GM18498 (cell line): Measurements from ENCODE around the gene RXRG.
A peak's percentile ranks its signal among the peaks of the same experiment; 100 is the strongest.

Experiments
- ATAC-seq: cut with Tn5 transposase; IDR thresholded peaks from one replicate; pipeline ENCODE4 v1.9.1; 2021; ENCODE audit warnings: mild to moderate bottlenecking, moderate library complexity; ENCODE audit not compliant: unreplicated experiment

Gene RXRG

DNA sequence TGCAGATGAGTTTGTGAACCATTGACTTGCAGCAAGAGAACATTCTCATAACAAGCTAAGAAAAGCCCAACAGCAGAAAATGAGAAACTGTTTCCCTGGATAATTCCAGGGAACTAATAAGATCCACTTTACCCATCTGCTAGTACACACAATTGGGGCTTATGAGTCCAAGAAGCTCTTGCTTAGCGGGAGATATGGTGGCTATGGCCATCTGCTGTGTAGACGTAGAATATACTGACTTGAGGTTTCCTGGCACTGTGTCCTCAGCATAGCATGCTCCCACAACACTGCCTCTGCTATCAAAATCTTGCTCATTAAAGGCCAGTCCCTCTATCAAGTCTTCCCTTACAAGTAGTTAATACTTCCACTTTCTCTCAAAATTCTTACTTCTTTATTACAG is 6.8 kb upstream of the RXRG start:
- no peak for ATAC-seq

DNA sequence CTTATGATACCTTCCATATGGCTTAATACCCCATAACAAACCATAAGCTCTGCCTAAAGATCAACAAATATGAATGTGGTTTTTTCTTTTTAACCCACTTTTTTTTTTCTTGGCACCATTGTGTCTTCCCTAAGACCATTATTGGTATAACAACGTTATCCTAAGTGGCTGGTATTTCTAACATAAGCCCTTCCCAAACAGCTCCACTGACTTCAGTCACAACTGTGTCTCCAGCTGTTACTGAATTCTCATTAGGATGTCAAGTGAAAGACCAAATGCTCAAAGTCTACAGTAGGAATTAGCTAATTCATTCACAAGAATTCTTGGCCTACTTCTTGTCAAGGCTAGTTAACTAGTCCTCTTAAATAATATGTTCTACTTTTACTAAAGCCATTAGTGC is 4.2 kb upstream of the RXRG start:
- ATAC-seq, result no peak

DNA sequence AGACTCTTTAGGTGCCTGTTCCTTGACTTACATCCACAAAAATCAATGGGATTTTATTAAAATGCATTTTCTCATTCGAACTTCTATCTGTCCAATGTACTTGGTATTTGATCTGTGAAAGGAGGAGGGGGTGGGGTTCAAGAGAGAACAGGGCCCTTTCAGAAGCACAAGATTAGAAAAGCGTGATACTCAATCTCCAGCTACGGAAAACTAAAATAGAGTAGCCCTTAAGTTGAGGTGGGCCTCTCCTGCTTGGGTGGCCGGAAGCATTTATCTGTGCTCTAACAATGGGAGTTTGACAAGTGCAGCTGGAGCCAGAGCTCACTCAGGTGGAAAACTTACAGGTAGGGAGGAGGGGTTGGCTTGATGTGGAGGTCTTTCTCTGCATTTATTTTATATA is 462 bp upstream of the RXRG start:
- no peak for ATAC-seq

DNA sequence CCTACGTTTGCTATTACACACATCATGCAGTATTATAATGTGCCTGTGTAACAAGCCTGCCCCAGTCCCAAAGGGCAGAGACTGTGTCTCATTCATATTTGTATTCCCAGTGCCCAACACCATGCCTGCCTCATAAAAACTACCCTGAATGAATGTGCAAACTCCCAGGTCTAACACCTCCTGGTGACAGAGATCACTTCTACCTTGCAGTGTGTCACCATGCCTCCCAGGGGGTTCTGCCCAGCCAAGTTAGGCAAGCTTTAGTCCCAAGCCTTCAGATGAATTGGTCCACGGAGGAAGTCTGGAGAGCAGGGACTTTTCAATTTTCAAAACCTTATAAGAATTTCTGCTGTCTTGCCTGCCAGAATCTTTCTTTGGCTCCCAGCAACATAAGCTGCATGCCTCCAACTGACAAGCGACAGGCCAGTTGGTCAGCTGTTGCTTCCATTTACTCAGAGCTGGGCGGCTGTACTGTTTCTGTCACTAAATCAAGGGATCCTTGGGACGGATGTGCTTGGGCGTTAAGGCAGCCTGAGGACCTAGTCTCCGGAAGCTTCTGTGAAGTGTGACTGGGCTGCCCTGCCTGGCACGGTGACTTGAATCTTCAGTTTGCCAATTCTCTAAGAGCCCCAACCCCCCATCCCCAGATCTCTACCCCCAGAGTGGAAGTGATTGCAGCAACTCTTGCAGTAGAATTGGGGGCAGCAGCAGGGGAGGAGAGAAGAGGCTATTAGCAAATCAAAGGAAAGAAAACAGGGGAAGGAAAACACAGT is 1.2 kb downstream of the RXRG start:
- ATAC-seq, result no peak

DNA sequence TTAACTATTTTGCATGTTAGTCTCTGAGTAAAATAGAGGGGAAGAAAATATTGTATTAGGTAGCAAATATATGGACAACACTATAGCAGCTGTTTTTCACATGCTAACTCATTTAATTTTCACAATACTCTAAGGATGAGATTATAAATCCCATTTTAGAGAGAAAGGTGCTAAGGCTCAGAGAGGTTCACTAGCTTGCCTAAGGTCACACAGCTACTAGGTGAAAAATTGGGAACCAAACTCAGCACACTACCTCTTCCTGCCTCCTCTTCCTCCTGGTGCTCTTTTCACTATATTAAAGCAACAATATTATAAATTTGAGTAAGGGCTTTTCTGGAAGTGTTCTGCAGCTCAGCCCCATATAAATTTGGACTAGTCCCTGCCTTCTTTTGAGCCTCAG is 2.3 kb downstream of the RXRG start:
- no peak for ATAC-seq

DNA sequence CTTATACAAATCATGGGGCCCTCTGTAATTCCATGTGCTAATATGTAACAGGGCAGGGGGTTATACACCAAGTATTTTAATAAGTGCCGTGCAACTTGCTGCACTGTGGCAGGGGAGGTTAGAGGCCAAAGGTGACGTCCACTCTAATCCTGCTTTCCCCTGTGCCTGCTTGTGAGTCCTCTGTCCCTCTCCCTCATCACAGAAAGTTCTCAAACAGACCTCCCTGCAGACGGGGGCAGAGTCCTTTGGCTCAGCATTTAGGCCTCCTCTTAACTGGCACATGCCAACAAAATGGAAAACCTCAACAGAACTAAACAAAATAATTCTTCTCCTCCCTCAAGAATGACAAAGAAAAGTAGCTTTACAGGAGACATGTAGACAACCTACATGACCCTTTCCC is 2.9 kb downstream of the RXRG start:
- no peak for ATAC-seq

DNA sequence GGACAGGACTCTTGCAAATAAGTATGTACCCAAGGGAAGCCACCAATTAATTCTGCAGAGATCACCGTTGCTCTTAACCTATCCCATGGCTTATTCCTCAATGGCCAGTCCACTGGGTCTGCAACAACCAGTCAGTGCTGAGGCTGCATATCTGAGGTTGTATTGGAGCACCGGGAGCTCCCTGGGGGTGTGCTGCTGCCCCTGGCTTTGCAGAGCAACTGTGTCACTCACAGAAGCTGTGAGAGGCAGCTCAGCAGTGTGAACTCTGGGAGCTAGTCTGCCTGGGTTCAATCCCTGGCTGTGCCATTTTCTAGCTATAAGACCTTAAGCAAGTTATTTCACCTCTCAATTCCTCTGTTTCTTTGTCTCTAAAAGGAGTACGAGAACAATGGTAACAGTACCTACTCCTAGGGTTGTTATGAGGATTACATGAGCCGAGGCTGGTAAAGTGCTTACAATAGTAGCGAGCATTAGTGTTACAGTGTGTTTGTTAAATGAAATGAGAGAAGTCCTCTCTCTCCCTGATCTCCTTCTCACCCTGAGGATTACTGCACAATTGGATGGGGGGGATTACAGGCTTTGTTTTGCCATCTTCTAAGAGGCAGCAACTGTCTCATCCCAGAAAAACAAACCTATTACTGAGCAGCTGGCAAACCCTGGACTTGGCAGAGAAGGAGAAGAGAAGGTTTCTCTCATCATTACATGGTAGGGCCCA is 3.6 kb downstream of the RXRG start:
- ATAC-seq, result no peak

DNA sequence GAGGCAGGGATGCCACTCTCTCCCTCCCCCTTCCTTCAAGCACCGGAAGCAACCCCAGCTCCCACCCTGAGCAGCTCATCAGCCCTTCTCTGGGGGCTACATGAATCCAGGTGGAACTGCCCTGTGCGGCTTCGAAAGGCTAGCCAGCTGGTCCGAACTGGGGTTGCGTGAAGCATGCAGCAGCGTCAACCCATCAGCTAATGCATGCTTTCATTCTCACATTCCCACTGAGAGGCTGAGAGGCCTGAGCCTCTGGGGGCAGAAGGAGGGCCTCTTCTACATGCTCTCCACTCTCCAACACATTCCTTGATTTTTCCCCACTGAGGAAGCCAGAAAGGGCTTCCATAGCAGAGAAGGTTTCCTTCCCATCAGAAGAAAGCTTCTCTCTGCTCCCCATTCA is 5.6 kb downstream of the RXRG start:
- no peak for ATAC-seq

DNA sequence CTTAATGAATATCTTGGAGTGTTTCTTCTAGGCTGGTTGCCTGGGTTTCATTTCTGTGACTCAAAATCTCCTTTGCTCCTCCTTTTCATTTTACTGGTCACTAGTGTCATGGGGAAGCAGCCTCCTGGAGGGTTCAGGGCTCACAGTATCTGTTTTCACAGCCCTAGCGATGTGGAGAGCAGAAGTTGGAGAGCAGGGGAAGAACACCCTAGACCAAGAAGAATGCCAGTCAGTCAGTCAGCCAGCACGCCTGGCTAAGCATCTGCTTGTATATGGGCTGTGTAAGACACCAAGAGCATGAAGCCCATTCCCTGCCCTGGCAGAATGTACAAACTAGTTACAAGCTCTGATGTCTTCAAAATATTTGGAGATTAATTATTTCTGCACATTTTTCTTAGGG is 7.9 kb downstream of the RXRG start:
- no peak for ATAC-seq

DNA sequence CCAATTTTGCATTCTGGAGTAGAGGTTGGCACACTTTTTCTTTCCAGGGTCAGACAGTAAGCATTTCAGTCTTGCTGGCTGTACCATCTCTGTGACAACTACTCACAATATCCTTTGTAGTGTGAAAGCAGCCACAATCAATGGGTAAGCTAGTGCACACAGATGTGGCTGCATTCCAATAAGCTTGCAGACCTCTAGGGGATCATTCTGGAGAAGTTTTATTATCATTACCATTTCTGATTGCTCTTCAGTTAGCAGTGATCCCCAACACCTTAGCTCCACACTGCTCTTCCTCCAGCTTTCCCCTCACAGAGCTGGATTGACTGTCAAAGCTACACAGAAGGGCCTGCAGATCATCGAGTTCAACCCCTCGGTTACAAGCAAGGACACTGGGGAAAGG is 9.1 kb downstream of the RXRG start:
- no peak for ATAC-seq

DNA sequence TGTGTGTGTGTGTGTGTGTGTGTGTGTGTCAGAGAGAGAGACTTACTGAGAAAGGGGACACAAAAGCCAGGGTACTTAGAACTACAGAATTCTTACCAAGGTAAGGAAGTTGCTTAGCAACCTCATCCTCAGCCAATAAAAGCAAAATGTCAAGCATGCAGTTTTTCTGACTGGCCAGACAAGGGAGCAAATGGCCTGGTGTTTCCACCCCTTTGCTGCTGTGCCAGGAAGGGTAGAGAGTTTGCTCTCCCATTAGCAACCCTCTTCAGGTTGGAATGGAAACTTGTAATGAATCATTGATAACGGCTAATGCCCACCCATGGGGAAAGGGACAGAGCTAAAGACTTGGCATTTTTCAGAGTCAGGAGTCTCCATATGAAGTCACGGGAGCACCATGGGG is 10.6 kb downstream of the RXRG start:
- no peak for ATAC-seq

DNA sequence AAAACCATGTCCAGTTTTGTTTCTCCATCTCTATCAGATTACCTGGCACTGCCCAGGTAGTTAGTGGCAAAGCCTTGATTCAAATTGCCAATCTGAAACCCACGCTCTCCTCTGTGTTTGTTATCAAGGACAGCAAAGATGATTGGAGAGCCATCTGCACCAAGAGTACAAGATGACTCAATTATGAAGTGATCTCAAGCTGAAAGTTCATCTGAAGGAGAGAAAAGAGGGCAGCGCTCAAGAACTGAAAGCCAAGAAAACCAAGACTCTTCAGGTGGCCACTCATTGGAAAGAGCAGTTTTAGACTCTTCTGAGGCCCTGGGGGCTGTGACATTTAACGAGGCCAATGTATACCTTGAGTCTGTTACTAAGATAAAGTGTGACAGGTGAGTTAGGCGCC is 13.8 kb downstream of the RXRG start:
- ATAC-seq, result peak; percentile 86

DNA sequence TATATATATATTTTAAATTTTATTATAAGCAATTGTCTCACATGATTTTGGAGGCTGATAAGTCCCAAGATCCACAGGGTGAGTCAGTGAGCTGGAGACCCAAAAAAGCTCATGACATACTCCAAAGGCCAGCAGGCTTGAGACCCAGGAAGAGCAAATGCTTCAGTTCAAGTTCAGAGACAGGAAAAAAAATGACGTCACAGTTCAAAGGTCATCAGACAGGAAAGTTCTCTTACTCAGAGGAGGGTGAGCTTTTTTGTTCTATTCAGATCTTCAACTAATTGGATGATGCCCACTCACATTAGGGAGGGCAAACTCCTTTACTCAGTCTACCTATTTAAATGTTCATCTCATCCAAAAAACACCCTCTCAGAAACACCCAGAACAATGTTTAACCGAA is 18.2 kb downstream of the RXRG start:
- ATAC-seq, result no peak

DNA sequence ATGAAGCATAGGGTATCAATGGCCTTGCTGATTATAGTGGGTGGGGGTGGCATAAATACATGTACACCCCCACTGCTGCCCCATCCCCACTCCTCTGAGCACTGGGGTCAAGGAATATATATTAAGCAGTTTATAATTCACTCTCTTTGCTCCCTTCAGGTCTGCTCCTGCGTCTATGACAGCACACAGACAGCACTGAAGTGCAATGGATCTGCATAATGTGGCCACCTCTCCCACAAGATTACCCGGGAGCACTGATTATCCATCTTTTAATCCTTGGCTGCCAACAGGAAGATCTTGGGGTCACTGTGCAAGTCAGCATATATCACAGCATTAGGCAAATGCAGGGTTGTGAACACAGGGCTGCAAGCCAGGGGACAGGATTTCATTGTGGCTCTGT is 19.3 kb downstream of the RXRG start:
- ATAC-seq, result no peak

DNA sequence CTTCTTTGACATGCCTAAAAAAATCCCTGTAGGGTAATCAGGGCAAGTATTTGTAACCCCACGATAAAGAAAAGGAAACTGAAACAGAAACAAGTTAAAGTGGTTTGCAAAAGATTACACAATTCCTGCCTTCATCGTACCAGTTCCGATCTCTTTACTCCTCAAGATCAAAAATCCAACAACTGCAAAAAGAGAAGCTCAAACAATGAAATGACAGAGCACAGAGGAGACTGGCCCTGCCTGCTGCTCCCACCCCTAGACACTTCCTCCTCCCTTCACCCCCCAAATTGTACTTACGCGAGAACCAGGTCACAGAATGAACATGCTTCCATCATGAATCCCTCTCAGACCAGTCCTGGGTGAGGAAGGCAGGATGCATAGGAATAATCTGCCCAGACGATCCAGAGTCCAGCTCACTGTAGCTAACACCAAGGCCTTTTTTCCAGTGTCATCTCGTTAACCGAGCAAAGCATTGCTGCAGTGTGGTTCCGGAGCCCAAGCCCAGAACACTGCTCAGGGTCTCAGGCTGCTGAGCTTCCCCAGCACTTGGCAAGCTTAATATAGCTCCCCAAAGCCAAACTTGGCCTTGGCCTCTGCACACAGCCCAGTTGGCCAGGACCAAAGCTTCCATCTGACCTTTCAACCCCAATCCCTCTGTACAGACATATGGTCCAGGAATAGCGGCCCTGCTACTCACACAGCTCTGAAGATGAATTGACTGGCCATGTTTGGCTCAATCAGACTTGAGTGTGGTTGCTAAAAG is 20.3 kb downstream of the RXRG start:
- ATAC-seq, result no peak

DNA sequence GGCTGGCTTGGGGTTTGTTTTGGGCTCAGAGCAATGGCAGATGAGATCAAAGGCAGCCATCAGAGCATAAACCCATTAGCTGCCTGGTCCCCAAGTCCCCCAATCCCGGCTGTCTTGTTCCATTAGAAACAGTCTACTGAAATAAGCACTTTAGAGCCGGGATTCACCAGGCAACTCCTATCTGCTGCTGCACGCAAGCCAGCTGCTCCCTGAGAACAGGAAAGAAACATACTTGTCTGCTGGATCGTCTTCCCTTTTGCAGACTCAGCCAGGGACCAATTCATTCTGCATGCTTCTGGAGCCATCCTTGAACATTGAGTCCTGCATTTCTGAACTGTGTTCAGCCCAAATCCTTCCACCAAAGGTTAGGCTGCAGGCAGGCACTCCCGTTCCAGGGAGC is 21.8 kb downstream of the RXRG start:
- ATAC-seq, result no peak

DNA sequence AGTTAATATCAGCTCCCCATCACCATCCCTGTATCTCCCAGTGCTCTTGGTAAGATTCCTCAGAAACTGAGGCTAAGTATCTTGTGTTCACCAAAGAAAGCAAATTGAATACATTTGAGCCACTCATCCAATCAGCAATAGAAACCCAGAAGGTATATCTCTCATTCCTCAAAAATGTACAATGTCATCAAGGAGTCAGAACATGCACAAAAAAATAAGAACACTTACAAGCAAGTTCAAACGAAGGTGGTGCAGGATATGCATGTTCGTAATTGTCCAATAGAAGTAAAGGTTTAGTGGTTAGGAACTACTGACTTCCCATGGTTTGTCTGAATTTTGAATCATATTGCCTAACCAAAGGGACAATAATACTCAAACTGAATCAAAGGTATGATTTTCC is 24.3 kb downstream of the RXRG start:
- no peak for ATAC-seq

DNA sequence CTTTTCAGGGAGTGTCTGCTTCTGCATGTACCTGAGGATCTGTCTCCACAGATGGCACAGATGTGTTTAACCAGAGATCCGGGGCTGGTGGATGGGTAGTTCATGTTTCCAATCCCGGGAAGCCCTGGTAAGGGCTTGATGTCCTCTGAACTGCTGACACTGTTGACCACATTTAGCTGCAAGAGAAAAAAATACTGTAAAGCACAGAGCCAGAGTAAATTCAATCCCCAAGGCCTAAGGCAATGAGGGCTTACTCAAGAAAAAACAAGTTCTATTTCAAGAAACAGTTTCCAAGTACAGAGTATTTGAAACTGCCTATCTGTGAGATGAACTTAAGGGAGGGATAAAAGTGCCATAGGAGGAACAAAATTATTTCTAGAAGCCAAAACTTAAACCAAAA is 25.1 kb downstream of the RXRG start:
- ATAC-seq, result no peak

DNA sequence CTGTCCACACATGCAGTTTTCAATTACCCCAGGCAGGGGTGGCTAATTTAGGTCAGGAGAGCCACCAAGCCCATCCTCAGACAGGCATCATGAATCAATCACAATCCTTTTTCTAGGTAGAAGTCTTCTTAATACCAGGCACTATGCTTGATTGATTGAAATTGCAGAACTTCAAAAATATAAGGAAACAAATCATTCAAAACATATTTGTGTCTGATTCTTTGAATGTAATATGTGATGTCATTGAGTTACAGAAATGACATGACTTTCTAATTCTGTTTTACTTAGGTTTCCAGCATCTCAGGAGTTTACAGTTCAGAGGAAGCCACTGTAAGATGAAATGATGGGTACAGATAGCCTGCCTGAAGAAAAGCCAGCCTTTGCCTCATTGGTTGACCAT is 26.7 kb downstream of the RXRG start:
- ATAC-seq, result no peak

DNA sequence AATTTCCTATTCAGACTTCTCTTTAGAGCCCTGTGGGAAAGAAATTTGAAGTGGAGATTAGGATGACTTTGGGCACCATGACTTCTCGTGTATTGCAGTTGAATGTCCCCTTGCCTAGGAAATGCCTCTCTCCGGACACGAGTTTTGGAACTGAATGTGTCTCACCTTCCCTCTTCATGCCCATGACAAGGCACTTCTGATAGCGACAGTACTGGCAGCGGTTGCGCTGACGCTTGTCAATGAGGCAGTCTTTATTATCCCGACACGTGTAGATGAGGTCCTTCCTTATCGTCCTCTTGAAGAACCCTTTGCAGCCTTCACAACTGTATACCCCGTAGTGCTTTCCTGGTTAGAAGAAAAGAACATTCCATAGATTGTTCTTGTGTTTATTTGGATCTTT is 28.1 kb downstream of the RXRG start:
- no peak for ATAC-seq

DNA sequence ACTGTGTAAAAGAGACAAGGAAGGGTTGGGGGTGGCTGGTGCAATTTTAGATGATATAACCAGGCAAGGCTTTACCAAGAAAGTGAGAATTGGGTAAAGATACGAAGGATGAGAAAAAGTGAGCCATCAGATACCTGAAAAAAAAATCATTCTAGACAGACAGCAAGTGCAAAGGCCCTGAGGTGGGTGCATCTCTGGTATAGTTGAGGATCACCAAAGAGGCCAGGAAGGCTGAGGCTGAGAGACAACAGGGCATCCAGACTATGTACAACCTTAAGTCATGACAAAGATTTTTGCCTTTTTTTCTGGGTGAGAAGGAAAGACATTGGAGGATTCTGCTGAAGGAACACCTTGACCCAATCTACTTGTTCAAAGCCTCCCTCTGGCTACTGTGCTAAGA is 29.9 kb downstream of the RXRG start:
- no peak for ATAC-seq

DNA sequence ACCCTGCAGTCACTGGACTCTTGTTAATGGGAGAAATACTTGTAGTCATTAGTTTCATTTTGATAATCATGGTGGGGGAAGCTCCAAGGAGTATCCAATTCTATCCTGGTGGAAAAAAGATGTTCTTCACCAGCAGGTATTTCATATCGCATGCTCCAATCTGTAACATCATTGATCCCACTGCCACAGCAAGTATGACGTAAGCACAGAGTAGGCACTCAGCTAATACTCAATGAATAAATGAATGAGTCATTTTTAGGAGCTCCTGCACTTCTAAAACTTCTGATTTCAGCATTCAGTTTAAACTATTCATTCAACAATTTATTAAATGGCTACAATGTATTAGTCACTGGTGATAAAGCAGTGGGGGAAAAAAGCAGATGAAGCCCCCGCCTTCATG is 30.3 kb downstream of the RXRG start:
- no peak for ATAC-seq
